GM12801 (cell line): ENCODE results near the gene OR52I2.

Experiments
- CTCF ChIP-seq: IDR thresholded peaks from one replicate; pipeline ENCODE4 v1.5.1; 2011; ENCODE audit warnings: control low read depth; ENCODE audit not compliant: insufficient read length; ENCODE audit errors: extremely low read depth

The OR52I2 gene

GRCh38 chr11:4581443-4581842 lies at the start of gene OR52I2:
TSS of gene OR52I2 (plus strand) at chr11:4581743.
- TF ChIP-seq CTCF = no peak

- TF ChIP-seq CTCF = no peak
Measured at GRCh38 chr11:4539603-4540219, 41.8 kb upstream of the OR52I2 start.

GRCh38 chr11:4541071-4541470 lies 40.5 kb upstream of the OR52I2 start:
- TF ChIP-seq CTCF = no peak

- no peak for TF ChIP-seq CTCF
Measured at GRCh38 chr11:4543561-4543960, 38.0 kb upstream of the OR52I2 start.

GRCh38 chr11:4544891-4545290 lies 36.7 kb upstream of the OR52I2 start, which contains the start of gene OR52M1:
TSS of gene OR52M1 (plus strand) at chr11:4545191. CDS start at chr11:4545191, 0 bp downstream.
- TF ChIP-seq CTCF = no peak

- TF ChIP-seq CTCF = no peak
Measured at GRCh38 chr11:4546878-4547277, 34.7 kb upstream of the OR52I2 start.

GRCh38 chr11:4547416-4547815 lies 34.1 kb upstream of the OR52I2 start:
- no peak for TF ChIP-seq CTCF
